LNCAP (cell line): ENCODE data around the gene TOX3.

Source experiments
- CTCF ChIP-seq: fragments of 450-650 bp; IDR thresholded peaks from 2 replicates; pipeline ENCODE4 v1.5.1; 2017; ENCODE audit warnings: mild to moderate bottlenecking

TOX3 gene

GRCh38 chr16:52465711-52466267 is 81.2 kb downstream of the TOX3 start:
- TF ChIP-seq CTCF, result no peak

- no peak for TF ChIP-seq CTCF
These were observed 83.0 kb downstream of the TOX3 start for GRCh38 chr16:52463904-52464303.

GRCh38 chr16:52462816-52463215 is 84.1 kb downstream of the TOX3 start:
- TF ChIP-seq CTCF, result no peak

- no peak for TF ChIP-seq CTCF
These were observed 86.2 kb downstream of the TOX3 start for GRCh38 chr16:52460639-52461178.

GRCh38 chr16:52456368-52456767 is 90.6 kb downstream of the TOX3 start:
- TF ChIP-seq CTCF, result no peak

GRCh38 chr16:52455549-52456277 is 91.2 kb downstream of the TOX3 start:
- TF ChIP-seq CTCF, result no peak

GRCh38 chr16:52453644-52454043 is 93.3 kb downstream of the TOX3 start:
- TF ChIP-seq CTCF, result no peak
